ENCODE data around the gene CALN1.

- TF ChIP-seq CTCF (IDR thresholded peaks at IDR 0.05), result no peak
- TF ChIP-seq POLR2A (IDR thresholded peaks at IDR 0.05), result no peak
Observed at GRCh38 chr7:72317341-72317740, 94.8 kb downstream of the CALN1 start.

Measured in ovary (tissue), 3 donors.